NAMALWA (cell line): ENCODE data around the gene HPGDS.
A peak's percentile ranks its signal among the peaks of the same experiment; 100 is the strongest.
"Not testable (repeated sequence)": the region's sequence is repeated elsewhere in the genome, so short reads cannot be mapped to it uniquely, and the experiment has no call there.

Experiments
- DNase-seq: peaks from one replicate; pipeline ENCODE4 v3.0.0-alpha.2; 2015; ENCODE audit warnings: low spot score

The HPGDS gene

GRCh38 chr4:94342694-94343093 lies at the start of gene HPGDS:
HPGDS (minus strand) TSS chr4:94342836; CDS start chr4:94334629, 8,207 bp downstream.
- DNase-seq, result no peak

GRCh38 chr4:94390804-94391410 lies 48.3 kb upstream of the HPGDS start:
- peak; percentile 51 for DNase-seq

GRCh38 chr4:94389595-94390267 lies 47.1 kb upstream of the HPGDS start:
- DNase-seq, result no peak

- DNase-seq, result not testable (repeated sequence)
Observed at GRCh38 chr4:94387965-94388364, 45.3 kb upstream of the HPGDS start.

- DNase-seq, result not testable (repeated sequence)
Observed at GRCh38 chr4:94385452-94385851, 42.8 kb upstream of the HPGDS start.

GRCh38 chr4:94382891-94383290 lies 40.3 kb upstream of the HPGDS start:
- not testable (repeated sequence) for DNase-seq

GRCh38 chr4:94378047-94378446 lies 35.4 kb upstream of the HPGDS start:
- DNase-seq, result no peak

GRCh38 chr4:94377294-94377693 lies 34.7 kb upstream of the HPGDS start:
- DNase-seq, result no peak

GRCh38 chr4:94375364-94375763 lies 32.7 kb upstream of the HPGDS start:
- no peak for DNase-seq

- no peak for DNase-seq
Observed at GRCh38 chr4:94373752-94374151, 31.1 kb upstream of the HPGDS start.

GRCh38 chr4:94372991-94373390 lies 30.4 kb upstream of the HPGDS start:
- no peak for DNase-seq

- no peak for DNase-seq
Observed at GRCh38 chr4:94372228-94372978, 29.8 kb upstream of the HPGDS start.

- DNase-seq, result no peak
Observed at GRCh38 chr4:94371290-94371689, 28.7 kb upstream of the HPGDS start.

GRCh38 chr4:94370533-94371254 lies 28.1 kb upstream of the HPGDS start:
- DNase-seq, result no peak

GRCh38 chr4:94369046-94369445 lies 26.4 kb upstream of the HPGDS start:
- DNase-seq, result no peak

GRCh38 chr4:94368459-94368858 lies 25.8 kb upstream of the HPGDS start:
- no peak for DNase-seq

- DNase-seq, result no peak
Observed at GRCh38 chr4:94365304-94365703, 22.7 kb upstream of the HPGDS start.

GRCh38 chr4:94364527-94364926 lies 21.9 kb upstream of the HPGDS start:
- no peak for DNase-seq

GRCh38 chr4:94363136-94363655 lies 20.6 kb upstream of the HPGDS start:
- DNase-seq, result no peak

- DNase-seq, result no peak
Observed at GRCh38 chr4:94359838-94360237, 17.2 kb upstream of the HPGDS start.

- DNase-seq, result no peak
Observed at GRCh38 chr4:94359221-94359620, 16.6 kb upstream of the HPGDS start.

GRCh38 chr4:94358101-94358500 lies 15.5 kb upstream of the HPGDS start:
- no peak for DNase-seq
